HepG2 (cell line): ENCODE measurements around the gene IER2. TPM values are rescaled to one million over a fixed set of nuclear protein-coding genes. Genes with fewer than 3 reads are reported as not detected.

ENCODE experiments used
- AFF4 ChIP-seq: sonication (generic); formaldehyde crosslinking; IDR thresholded peaks from 2 replicates; pipeline ENCODE4 v1.4.0; 2020; ENCODE audit warnings: missing genetic modification reagents
- HNRNPL ChIP-seq: fragments of 200-400 bp; formaldehyde crosslinking; IDR thresholded peaks from 2 replicates; pipeline ENCODE4 v1.6.1; 2017; ENCODE audit warnings: mild to moderate bottlenecking, low read depth, low read length
- KAT7 ChIP-seq: IDR thresholded peaks from 2 replicates; pipeline ENCODE4 v1.6.1; 2018; ENCODE audit warnings: borderline replicate concordance, missing compliant biosample characterization
- KLF12 ChIP-seq: sonication (generic); formaldehyde crosslinking; IDR thresholded peaks from 2 replicates; pipeline ENCODE4 v1.4.0; 2020; ENCODE audit warnings: missing genetic modification reagents, borderline replicate concordance
- KLF9 ChIP-seq: IDR thresholded peaks from 2 replicates; pipeline ENCODE4 v1.6.1; 2016; ENCODE audit warnings: low read depth
- SALL1 ChIP-seq: sonication (generic); formaldehyde crosslinking; IDR thresholded peaks from 2 replicates; pipeline ENCODE4 v1.8.0; 2022; ENCODE audit warnings: mild to moderate bottlenecking, missing genetic modification reagents
- USF2 ChIP-seq, 2 experiments: sonication (generic) in 1 of 2; formaldehyde crosslinking in 1 of 2; IDR thresholded peaks; 2 replicates each; pipeline versions ENCODE4 v1.5.1 to v1.6.1; 2011 to 2020; ENCODE audit warnings: borderline replicate concordance in 1 of 2, low read depth in 1 of 2, low read length in 1 of 2, mild to moderate bottlenecking in 1 of 2, missing genetic modification reagents in 1 of 2, moderate library complexity in 1 of 2
- ZNF589 ChIP-seq: sonication (generic); formaldehyde crosslinking; conservative IDR thresholded peaks from 2 replicates; pipeline ENCODE4 v1.8.0; 2022; ENCODE audit warnings: mild to moderate bottlenecking, moderate library complexity, missing genetic modification reagents
- polyA plus RNA-seq, 8 experiments: library from polyadenylated mRNA; depleted of rRNA in 3 of 8; stranded (reverse) in 7 of 8; unstranded in 1 of 8; fragments of >200 nt; fragmentation: Illumina TruSeq in 4 of 8; extraction: Trizol in 4 of 8; gene quantifications; 2 replicates each; pipeline versions ENCODE4 v1.2.1 to v1.2.3, GENCODE V29; 2011 to 2016; ENCODE audit warnings: low read depth in 4 of 8, missing spikeins in 1 of 8, mixed read lengths in 1 of 8; ENCODE audit not compliant: insufficient read depth in 1 of 8
- total RNA-seq, 5 experiments: library from RNA; depleted of rRNA; stranded (reverse); fragments of >200 nt; fragmentation: Illumina TruSeq; extraction: Trizol; gene quantifications; 2 replicates each; pipeline ENCODE4 v1.2.3, GENCODE V29; 2016; ENCODE audit warnings: low read depth in 1 of 5
- TF ChIP-seq, protein P1 (sequence below): sonication (generic); formaldehyde crosslinking; IDR thresholded peaks from 2 replicates; pipeline ENCODE4 v1.5.0; 2020; ENCODE audit warnings: mild to moderate bottlenecking, missing genetic modification reagents
- TF ChIP-seq, protein P2 (sequence below): sonication (generic); formaldehyde crosslinking; IDR thresholded peaks from 2 replicates; pipeline ENCODE4 v1.8.1; 2023; ENCODE audit warnings: missing genetic modification reagents, inconsistent platforms, borderline replicate concordance
- TF ChIP-seq, protein P3 (sequence below): sonication (generic); formaldehyde crosslinking; IDR thresholded peaks from 2 replicates; pipeline ENCODE4 v1.8.1; 2023; ENCODE audit warnings: mild to moderate bottlenecking, moderate library complexity, missing genetic modification reagents

IER2 gene
- total and polyA plus RNA-seq, 2 of the 13 experiments (the other 11 are each of a cell fraction or from before 2014, with no cell fraction given): 10.1 to 14.3 TPM

DNA sequence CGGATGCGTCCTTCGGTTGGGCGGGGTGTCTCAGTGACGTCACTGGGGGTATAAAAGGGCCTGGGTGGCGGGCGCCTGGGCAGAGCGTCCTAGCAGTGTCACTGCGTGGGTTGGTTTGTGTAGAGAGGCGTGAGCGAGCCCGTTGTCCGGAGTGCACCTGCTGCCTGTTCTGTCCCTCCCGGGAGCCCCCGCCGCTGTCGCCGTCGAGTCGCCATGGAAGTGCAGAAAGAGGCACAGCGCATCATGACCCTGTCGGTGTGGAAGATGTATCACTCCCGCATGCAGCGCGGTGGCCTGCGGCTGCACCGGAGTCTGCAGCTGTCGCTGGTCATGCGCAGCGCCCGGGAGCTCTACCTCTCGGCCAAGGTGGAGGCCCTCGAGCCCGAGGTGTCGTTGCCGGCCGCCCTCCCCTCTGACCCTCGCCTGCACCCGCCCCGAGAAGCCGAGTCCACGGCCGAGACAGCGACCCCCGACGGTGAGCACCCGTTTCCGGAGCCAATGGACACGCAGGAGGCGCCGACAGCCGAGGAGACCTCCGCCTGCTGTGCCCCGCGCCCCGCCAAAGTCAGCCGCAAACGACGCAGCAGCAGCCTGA lies 2.9 kb downstream of the IER2 start (continued):
- TF ChIP-seq, protein P1, sequence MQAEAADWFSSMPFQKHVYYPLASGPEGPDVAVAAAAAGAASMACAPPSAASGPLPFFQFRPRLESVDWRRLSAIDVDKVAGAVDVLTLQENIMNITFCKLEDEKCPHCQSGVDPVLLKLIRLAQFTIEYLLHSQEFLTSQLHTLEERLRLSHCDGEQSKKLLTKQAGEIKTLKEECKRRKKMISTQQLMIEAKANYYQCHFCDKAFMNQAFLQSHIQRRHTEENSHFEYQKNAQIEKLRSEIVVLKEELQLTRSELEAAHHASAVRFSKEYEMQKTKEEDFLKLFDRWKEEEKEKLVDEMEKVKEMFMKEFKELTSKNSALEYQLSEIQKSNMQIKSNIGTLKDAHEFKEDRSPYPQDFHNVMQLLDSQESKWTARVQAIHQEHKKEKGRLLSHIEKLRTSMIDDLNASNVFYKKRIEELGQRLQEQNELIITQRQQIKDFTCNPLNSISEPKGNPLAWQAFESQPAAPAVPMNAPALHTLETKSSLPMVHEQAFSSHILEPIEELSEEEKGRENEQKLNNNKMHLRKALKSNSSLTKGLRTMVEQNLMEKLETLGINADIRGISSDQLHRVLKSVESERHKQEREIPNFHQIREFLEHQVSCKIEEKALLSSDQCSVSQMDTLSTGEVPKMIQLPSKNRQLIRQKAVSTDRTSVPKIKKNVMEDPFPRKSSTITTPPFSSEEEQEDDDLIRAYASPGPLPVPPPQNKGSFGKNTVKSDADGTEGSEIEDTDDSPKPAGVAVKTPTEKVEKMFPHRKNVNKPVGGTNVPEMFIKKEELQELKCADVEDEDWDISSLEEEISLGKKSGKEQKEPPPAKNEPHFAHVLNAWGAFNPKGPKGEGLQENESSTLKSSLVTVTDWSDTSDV: no peak
- TF ChIP-seq KLF9 (CRISPR knock-in tag) (0 out of 2 replicates have a peak, but pooled peaks have one; percentile 49), SALL1 (CRISPR knock-in tag) (peak; percentile 75), KAT7 (peak; percentile 66; the same call in 1 of the 2 replicates), ZNF589 (peak; percentile 81; the same call in 1 of the 2 replicates), AFF4 (CRISPR knock-in tag) (peak; percentile 59; the same call in 1 of the 2 replicates), HNRNPL (0 out of 2 replicates have a peak, but pooled peaks have one; percentile 79), KLF12 (CRISPR knock-in tag) (peak; percentile 82; the same call in 1 of the 2 replicates), USF2 (IDR thresholded peaks at IDR 0.05; ENCODE audit: low read depth, low read length) (no peak), USF2 (CRISPR knock-in tag; IDR thresholded peaks at IDR 0.05; ENCODE audit: borderline replicate concordance) (no peak)
- TF ChIP-seq, protein P2, sequence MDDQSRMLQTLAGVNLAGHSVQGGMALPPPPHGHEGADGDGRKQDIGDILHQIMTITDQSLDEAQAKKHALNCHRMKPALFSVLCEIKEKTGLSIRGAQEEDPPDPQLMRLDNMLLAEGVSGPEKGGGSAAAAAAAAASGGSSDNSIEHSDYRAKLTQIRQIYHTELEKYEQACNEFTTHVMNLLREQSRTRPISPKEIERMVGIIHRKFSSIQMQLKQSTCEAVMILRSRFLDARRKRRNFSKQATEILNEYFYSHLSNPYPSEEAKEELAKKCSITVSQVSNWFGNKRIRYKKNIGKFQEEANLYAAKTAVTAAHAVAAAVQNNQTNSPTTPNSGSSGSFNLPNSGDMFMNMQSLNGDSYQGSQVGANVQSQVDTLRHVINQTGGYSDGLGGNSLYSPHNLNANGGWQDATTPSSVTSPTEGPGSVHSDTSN (CRISPR knock-in tag): no peak
- TF ChIP-seq, protein P3, sequence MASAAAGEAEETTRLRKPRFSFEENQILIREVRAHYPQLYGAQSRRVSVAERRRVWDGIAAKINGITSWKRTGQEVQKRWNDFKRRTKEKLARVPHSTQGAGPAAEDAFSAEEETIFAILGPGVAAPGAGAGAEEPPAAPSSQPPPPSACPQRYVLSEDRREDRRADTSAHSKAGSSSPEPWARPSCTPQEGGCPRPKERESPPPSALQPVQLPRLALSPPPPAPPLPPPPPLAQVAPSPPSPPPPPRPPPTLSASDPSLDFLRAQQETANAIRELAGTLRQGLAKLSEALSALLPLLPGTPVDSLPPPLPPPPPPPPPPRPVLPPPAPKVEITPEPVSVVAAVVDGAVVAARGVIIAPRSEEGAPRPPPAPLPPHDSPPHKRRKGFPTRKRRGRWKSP (CRISPR knock-in tag): 0 out of 2 replicates have a peak, but pooled peaks have one; percentile 67
